Measurements from ENCODE around the gene FDX2. TPM values are rescaled to one million over a fixed set of nuclear protein-coding genes. Genes with fewer than 3 reads are reported as not detected.

FDX2 gene
- total and polyA plus RNA-seq, 2 experiments from 2014 or later = 28.7 to 35.0 TPM

DNA sequence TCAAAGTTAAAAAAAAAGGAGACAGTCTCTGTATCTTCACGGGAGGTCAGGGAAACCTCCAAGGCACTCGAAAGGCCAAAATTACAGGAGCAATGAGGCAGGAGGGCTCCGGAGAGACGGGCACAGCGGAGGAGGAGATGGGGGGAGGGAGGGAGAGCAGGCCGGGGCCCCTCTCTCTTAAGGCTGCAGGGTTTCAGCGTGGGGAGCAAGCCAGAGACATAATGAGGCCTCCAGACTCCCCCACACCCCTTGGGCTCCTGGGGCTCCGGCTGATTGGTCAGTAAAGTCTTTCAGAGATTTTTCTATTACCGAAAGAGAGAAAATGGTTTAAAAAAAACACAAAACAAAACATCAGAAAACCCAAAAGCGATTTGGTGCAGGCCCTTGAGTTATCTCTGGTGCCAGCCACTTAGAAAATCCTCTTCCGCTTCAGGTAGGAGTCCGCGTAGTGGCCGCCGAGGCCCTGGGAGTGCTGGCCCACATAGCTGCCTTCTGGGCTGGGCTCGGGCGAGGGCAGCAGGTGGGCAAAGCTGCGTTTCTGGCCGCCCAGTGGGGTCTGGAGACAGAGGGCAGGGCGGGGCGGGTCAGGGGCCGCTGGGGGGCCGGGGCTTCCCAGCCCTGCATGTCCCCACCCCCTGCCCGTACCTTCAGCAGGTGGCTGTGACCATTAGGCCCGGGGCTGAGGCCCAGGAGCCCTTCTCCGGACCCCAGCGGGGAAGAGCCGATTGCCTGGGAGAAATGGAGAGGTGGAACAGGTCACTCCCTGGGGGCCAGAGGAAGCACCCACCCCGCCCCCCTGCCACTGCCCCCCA lies 1.4 kb upstream of the FDX2 start:
- H3K4me3 Mint-ChIP-seq = no peak overlapping the region; the same call in 2 of the 3 replicates
- H3K36me3 Mint-ChIP-seq (ENCODE audit: low read depth) = peaks cover 37% of the 10 kb centered on the region
- peaks cover 6% of the 10 kb centered on the region for H3K79me2 ChIP-seq (replicated peaks; ENCODE audit: insufficient read depth)
- H3K4me2 ChIP-seq = no peak overlapping the region
- H3K4me1 ChIP-seq (ENCODE audit: insufficient read depth) = peaks cover 12% of the 10 kb centered on the region; the same call in 1 of the 2 replicates
- no peaks in the 10 kb centered on the region for H3K9me3 Mint-ChIP-seq
- H3K36me3 ChIP-seq (ENCODE audit: insufficient read depth) = peaks cover 10% of the 10 kb centered on the region; the same call in 1 of the 2 replicates
- no peak overlapping the region for H2AFZ ChIP-seq
- ATAC-seq = no peak
- no peaks in the 10 kb centered on the region for H3K27me3 ChIP-seq (ENCODE audit: insufficient read depth)
- H3K27ac ChIP-seq (ENCODE audit: low read depth) = 0 out of 2 replicates have a peak overlapping the region, but pooled peaks have one; percentile 83
- peaks cover 3% of the 10 kb centered on the region; the same call in 1 of the 2 replicates for H4K20me1 ChIP-seq (replicated peaks; ENCODE audit: insufficient read depth)
- H3K4me1 Mint-ChIP-seq = peaks cover 13% of the 10 kb centered on the region; the same call in 2 of the 3 replicates
- H3K9me2 ChIP-seq (ENCODE audit: insufficient read depth) = no peaks in the 10 kb centered on the region
- peaks cover 12% of the 10 kb centered on the region for H3K27me3 Mint-ChIP-seq (ENCODE audit: insufficient read depth, low read depth, poor library complexity)
- peaks cover 12% of the 10 kb centered on the region for H3F3A ChIP-seq (replicated peaks; ENCODE audit: low read depth)
- TF ChIP-seq REST (IDR thresholded peaks at IDR 0.05; ENCODE audit: unreplicated experiment) (no peak), POLR2AphosphoS5 (IDR thresholded peaks at IDR 0.05; ENCODE audit: low read depth) (no peak), EZH2 (IDR thresholded peaks at IDR 0.05; ENCODE audit: low read depth, unreplicated experiment) (no peak), CREB1 (CRISPR knock-in tag; IDR thresholded peaks at IDR 0.05; ENCODE audit: low read depth) (no peak), CTCF (conservative IDR thresholded peaks at IDR 0.05; ENCODE audit: low read depth in 2 of 2) (no peak), NANOG (IDR thresholded peaks at IDR 0.05; ENCODE audit: borderline replicate concordance) (no peak), EZH2phosphoT487 (IDR thresholded peaks at IDR 0.05; ENCODE audit: unreplicated experiment) (no peak), ZNF331 (CRISPR knock-in tag; IDR thresholded peaks at IDR 0.05; ENCODE audit: low read depth) (no peak), ZNF114 (CRISPR knock-in tag; IDR thresholded peaks at IDR 0.05) (no peak), JUNB (IDR thresholded peaks at IDR 0.05; ENCODE audit: unreplicated experiment) (no peak), STAT1 (IDR thresholded peaks at IDR 0.05; ENCODE audit: unreplicated experiment) (no peak), ZNF462 (CRISPR knock-in tag; IDR thresholded peaks at IDR 0.05) (no peak)
- TF ChIP-seq, protein P1, sequence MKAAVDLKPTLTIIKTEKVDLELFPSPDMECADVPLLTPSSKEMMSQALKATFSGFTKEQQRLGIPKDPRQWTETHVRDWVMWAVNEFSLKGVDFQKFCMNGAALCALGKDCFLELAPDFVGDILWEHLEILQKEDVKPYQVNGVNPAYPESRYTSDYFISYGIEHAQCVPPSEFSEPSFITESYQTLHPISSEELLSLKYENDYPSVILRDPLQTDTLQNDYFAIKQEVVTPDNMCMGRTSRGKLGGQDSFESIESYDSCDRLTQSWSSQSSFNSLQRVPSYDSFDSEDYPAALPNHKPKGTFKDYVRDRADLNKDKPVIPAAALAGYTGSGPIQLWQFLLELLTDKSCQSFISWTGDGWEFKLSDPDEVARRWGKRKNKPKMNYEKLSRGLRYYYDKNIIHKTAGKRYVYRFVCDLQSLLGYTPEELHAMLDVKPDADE (IDR thresholded peaks at IDR 0.05) = no peak
- H3K4me3 ChIP-seq = no peak overlapping the region
- no peak for DNase-seq (ENCODE audit: low spot score)
- no peak overlapping the region for H3K27ac Mint-ChIP-seq
